OCI-LY7 (cell line): ENCODE measurements around the gene CD300A.

Experiments
- CTCF ChIP-seq: fragments of 200-600 bp; sonication (generic); conservative IDR thresholded peaks from 2 replicates; pipeline ENCODE4 v1.5.1; 2014; ENCODE audit warnings: mild to moderate bottlenecking, antibody characterized with exemption, low read length, moderate library complexity, mixed read lengths
- EZH2phosphoT487 ChIP-seq: fragments of 200-600 bp; sonication (generic); IDR thresholded peaks from 2 replicates; pipeline ENCODE4 v1.6.1; 2018; ENCODE audit warnings: low read depth, borderline replicate concordance, mild to moderate bottlenecking, mixed run types, antibody characterized with exemption, low read length, moderate library complexity, mixed read lengths

GRCh38 chr17:74451557-74451956 lies 14.9 kb upstream of the CD300A start:
- TF ChIP-seq CTCF: no peak
- TF ChIP-seq EZH2phosphoT487: no peak
